GM10266 (cell line): ENCODE measurements around the gene VEGFB.

Source experiments
- DNase-seq: peaks from one replicate; pipeline ENCODE4 v3.0.0; 2012; ENCODE audit errors: extremely low spot score
- TF ChIP-seq, protein P1 (sequence below): IDR thresholded peaks from 2 replicates; pipeline ENCODE4 v1.5.1; 2012; ENCODE audit warnings: mild to moderate bottlenecking, low read depth; ENCODE audit not compliant: control insufficient read depth, insufficient read depth; ENCODE audit errors: missing control alignments

The VEGFB gene

DNA sequence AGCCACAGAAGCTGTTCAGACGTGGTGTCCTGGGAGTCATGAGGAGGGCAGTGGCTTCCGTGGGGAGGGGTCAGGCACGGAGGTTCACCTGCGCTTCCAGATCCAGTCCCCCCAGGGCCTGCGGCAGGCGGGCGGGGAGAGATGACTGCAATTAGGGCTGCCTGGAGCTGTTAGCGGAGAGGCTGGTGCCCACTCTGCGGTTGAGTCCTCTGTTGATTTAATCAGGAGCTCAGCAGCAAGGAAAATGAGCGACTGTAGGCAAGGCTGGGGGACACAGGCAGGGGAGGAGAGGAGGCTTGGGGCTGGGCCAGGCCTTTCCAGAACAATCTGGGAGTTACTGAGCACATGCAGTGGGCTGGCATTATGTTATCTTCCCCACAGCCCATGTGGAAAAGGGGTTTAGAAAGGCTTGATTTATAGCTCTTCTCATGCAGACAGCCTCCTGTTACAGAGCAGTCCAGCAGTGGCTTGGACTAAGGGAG lies 30.0 kb downstream of the VEGFB start:
- TF ChIP-seq, protein P1, sequence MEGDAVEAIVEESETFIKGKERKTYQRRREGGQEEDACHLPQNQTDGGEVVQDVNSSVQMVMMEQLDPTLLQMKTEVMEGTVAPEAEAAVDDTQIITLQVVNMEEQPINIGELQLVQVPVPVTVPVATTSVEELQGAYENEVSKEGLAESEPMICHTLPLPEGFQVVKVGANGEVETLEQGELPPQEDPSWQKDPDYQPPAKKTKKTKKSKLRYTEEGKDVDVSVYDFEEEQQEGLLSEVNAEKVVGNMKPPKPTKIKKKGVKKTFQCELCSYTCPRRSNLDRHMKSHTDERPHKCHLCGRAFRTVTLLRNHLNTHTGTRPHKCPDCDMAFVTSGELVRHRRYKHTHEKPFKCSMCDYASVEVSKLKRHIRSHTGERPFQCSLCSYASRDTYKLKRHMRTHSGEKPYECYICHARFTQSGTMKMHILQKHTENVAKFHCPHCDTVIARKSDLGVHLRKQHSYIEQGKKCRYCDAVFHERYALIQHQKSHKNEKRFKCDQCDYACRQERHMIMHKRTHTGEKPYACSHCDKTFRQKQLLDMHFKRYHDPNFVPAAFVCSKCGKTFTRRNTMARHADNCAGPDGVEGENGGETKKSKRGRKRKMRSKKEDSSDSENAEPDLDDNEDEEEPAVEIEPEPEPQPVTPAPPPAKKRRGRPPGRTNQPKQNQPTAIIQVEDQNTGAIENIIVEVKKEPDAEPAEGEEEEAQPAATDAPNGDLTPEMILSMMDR: no peak
- DNase-seq: no peak

GRCh38 chr11:64265176-64266160 lies 31.1 kb downstream of the VEGFB start:
- TF ChIP-seq, protein P1: no peak
- DNase-seq: no peak

- TF ChIP-seq, protein P1: no peak
- DNase-seq: no peak
These were observed 32.0 kb downstream of the VEGFB start for GRCh38 chr11:64266339-64266738.

DNA sequence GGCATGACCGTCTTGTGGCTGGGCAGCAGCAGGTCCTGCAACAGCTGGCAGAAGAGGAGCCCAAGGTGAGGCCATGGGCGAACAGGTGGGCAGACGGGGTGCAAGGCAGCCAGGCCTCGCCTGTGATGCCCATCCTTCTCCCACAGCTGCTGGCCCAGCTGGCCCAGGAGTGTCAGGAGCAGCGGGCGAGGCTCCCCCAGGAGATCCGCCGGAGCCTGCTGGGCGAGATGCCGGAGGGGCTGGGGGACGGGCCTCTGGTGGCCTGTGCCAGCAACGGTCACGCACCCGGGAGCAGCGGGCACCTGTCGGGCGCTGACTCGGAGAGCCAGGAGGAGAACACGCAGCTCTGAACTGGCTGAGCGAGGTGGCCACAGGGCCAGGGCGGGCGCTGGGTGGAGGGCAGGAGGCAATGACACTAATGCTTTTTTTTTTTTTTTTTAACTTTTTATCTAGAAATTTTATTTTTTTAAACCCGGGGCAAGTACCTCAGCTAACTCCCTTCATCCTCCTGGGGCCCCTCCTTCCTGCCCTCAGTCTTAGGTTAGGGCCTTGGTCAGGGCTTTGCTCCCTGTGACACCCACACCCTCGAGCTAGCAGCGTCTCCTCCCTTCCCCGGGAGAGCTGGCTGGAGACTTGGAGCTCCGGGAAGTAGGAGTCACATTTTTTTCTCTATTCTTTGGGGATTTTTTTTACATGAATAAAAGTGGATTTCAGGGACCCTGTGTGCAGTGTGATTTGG lies 33.0 kb downstream of the VEGFB start:
- no peak for DNase-seq
- TF ChIP-seq, protein P1: no peak

- TF ChIP-seq, protein P1: no peak
- DNase-seq: no peak
These were observed 33.9 kb downstream of the VEGFB start for GRCh38 chr11:64268025-64268892.

- TF ChIP-seq, protein P1: no peak
- peak; percentile 66 for DNase-seq
These were observed 34.6 kb downstream of the VEGFB start for GRCh38 chr11:64268893-64269539.
